Fibroblast of gingiva (primary cell): ENCODE data around the gene TAX1BP1.
"Not testable (repeated sequence)": the region's sequence is repeated elsewhere in the genome, so short reads cannot be mapped to it uniquely, and the experiment has no call there.

Experiments used
- DNase-seq: peaks from one replicate; pipeline ENCODE4 v3.0.0-alpha.2; 2011; ENCODE audit warnings: low read depth

The TAX1BP1 gene

DNA sequence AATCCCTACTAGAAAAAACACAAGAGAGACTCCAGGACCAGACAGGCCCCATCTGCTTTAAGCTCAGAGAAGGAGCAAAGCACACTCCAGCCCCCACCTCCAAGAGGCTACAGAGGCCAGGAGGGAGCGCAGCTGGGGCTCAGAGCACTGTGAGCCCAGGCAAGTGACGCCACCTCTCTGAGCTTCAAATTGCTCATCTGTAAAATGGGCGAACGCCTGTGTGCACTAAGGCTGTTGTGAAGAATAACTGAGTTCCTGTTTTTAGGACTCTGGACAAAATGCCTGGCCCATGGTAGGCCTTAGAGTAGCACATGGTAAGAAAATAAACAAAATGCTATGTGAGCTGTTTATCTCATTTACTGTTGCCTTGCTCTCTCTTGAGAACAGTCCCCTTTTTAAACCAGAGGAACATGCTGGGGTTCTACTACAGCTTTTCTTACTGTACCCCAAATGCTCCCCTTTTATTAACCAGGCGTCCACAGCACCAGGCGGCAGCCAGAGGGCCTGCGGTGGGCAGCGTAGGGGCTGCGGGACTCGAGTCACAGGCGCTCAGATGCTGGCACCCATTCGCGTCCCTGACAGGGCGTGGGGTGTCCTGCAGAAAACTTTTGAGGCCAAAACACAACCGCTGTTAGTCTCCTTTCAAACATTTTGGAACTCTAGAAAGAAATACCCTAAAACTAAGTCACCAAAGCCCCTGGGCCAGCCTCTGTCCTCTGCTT is 103.8 kb downstream of the TAX1BP1 start:
- DNase-seq: no peak

- DNase-seq: no peak
Observed at GRCh38 chr7:27846388-27846787, 106.4 kb downstream of the TAX1BP1 start.

DNA sequence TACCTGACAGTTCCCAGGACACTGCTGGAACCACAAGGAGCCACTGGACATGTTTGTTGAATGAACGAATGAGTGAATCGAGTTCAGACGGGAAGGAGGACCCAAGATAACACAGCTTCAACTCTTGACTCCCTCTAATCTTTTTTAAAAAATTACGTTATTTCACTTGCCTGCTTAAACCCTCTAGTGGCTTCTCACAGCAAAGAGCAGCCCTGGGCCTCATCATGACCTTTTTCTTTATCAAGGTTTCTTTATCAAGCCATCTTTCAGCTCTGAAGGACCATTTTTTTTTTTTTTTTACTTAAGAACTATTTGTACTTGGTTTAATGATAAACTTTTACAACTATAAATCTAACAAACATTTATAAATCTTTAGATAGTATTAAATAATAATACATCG is 110.6 kb downstream of the TAX1BP1 start:
- no peak for DNase-seq

DNA sequence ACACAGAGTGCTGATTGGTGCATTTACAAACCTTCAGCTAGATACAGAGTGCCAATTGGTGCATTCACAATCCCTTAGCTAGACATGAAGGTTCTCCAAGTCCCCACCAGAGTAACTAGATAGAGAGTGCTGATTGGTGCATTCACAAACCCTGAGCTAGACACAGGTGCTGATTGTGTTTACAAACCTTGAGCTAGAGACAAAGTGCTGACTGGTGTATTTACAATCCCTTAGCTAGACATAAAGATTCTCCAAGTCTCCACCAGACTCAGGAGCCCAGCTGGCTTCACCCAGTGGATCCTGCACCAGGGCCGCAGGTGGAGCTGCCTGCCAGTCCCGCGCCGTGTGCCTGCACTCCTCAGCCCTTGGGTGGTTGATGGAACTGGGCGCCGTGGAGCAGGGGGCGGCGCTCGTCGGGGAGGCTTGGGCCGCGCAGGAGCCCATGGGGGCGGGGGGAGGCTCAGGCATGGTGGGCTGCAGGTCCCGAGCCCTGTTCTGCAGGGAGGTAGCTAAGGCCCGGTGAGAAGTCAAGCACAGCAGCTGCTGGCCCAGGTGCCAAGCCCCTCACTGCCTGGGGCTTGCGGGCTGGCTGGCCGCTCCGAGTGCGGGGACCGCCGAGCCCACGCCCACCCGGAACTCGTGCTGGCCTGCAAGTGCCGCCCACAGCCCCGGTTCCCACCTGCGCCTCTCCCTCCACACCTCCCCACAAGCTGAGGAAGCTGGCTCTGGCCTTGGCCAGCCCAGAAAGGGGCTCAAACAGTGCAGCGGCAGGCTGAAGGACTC is 116.9 kb downstream of the TAX1BP1 start:
- DNase-seq: not testable (repeated sequence)

- DNase-seq: no peak
Observed at GRCh38 chr7:27860800-27861199, 120.8 kb downstream of the TAX1BP1 start.

DNA sequence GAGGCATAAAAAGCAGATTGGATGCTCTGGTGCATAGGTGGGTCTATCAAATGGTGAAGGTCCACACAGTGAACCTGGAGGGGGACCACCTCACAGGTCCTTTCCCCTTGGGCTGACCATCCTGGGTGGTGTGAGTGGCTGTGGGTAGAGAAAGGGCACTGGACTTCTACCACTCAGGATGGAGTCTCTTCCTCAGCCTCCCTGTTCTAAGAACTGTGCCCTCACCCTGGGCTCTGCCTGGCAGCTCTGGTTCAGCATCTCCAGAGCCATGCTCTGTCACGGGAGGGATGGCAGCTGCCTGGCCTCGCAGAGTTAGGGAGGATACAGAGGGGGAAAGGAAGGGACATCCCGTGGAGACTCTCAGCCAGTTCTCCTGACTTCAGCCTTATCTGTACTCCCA is 121.8 kb downstream of the TAX1BP1 start:
- DNase-seq: no peak

DNA sequence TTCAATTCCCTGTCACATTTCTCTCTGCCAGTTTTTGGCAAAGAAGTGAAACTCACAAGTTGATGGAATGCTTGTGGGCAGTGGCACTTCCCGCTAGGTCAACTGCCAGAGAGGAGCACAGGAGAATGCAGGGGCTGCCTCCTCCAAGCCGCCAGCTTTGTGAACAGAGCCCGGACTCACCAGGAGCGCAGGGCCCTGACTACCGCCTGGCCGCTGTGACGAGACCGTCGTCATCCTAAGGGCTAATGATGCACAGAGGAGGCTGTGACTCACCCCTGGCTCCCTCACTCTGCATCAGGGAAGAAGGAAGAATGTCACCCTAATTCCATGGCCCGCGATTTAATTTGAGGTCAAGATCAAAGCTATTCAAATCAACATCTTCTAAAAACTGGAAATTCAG is 123.9 kb downstream of the TAX1BP1 start:
- peak; percentile 81 for DNase-seq

DNA sequence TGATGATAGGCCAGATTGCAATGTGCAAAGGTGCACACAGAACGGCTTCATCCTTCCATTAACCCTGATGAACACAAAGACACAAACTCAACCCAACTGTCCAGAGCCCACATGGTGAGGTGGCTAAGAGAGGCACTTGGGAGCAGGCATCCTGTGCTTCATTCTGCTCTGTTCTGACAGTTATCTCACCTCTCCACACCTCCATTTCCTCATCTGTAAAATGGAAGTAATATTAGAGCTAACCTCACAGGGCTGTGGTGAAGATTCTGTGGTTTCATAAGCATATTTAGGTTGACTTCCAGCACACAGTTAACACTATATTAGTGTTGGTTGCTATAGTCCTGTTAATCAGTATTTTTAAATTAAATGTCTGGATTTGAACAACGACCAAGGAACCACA is 126.3 kb downstream of the TAX1BP1 start:
- DNase-seq: no peak

DNA sequence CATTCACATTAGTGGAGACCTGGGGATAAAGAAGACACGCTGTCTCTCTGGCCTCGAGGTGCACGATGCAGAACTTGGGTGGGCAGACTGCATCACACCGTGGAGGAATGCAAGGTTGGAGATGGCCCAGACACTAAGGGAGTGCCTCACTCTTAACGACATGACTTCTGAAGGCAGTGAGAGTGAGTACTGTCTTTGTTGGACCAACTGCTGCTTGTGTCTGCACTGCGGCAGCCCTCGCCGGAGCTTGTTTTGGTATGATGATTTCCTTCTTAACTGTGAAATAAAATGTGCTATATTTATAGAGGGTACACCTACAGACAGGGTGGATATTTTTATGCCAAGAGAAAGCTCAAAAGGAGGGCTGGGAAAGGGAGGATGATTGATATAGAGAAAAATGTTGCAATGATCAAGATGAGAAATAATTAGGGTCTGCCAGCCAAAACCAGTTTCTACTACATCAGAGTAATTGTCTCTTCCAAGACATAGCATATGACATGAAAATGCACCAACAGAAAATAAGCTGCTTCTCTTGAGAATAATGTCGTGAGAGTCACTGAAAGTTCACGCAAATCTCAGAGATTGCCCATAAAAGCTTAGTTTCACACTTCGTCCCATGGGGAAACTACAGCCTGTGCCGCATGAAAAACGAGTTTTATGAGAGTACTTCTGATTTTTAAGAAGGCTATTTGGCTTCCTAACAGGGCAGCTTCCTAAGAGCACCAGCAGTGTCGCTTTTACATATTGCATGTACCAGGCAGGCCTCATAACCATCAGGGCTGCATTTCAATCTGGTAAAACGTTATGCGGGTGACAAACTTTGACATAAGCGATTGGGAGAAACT is 127.1 kb downstream of the TAX1BP1 start:
- DNase-seq: no peak

DNA sequence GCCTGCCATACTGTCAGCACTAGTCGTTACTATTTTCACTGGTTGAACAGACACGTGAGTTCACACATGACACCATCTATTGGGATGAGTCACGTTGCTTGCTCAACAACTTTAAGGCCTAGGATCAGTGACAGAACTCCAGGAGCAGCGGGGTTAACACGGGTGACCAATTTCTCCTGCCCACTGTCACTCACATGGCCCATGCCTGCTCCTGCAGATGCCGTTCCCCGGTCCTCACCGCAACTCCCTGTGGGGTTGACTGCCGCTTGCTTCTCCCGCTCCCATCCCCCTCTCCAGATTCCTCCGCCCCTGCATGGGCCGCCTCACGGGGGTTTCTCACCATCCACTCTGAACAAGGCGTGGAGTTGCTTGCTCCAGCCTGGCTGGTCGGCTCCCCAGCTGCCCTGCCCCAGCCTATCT is 128.2 kb downstream of the TAX1BP1 start:
- no peak for DNase-seq

DNA sequence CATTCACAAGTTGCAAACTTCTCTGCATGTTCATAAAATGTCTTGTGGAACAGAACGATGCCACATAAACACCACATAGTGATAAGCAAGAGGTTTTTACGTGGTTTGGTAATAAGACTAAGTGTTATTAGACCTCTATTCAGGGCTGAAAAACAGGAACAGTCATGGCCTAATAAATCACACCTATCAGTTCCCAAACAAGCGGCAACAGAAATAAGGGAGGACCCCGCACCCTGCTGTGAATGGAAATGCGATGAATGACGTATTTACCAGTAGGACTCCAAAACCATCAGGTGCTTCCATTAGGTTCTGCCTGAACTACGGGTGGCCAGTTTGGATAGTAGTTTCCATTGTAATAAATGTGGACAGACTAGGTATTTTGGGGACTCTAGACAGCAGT is 129.1 kb downstream of the TAX1BP1 start:
- no peak for DNase-seq

DNA sequence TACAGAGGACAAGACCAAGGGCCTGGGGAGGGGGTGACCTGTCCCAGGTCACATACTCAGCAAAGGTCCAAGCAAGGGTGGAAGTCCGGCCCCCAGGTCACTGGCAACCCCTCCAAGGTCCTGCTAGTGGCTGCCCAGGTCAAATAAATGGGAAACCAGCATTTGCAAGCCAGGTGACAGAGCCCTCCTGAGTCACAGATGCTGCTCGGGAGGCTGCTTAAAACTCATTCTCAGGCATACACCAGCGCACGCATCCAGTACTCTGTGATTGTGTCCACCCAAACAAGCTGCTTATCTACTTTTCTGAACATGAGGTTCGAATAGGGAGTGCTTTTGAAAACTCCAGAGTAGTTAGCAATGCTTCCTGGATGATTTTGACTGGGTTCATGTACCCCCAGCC is 130.6 kb downstream of the TAX1BP1 start:
- DNase-seq: no peak

- DNase-seq: no peak
Observed at GRCh38 chr7:27871086-27871485, 131.1 kb downstream of the TAX1BP1 start.

DNA sequence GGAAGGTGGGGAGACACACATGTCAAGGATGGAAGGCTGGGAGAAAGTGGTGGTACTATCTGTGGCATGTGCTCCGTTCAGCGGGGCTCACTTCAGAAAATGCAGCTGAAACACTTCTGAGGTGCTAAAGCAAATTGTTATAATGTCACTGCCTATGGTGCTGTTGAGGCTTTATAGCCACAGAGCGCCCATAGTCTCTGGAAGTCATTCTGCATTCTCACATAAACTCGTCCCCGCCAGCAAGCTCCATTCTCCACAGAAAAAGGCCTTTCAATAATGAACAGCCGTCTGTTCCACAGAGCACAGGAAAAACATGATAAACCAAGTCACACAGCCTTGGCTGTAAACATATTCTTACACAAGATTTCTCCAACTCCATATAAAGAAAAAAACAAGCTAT is 131.9 kb downstream of the TAX1BP1 start:
- no peak for DNase-seq

GRCh38 chr7:27872356-27873275 is 132.7 kb downstream of the TAX1BP1 start:
- peak; percentile 7 for DNase-seq

DNA sequence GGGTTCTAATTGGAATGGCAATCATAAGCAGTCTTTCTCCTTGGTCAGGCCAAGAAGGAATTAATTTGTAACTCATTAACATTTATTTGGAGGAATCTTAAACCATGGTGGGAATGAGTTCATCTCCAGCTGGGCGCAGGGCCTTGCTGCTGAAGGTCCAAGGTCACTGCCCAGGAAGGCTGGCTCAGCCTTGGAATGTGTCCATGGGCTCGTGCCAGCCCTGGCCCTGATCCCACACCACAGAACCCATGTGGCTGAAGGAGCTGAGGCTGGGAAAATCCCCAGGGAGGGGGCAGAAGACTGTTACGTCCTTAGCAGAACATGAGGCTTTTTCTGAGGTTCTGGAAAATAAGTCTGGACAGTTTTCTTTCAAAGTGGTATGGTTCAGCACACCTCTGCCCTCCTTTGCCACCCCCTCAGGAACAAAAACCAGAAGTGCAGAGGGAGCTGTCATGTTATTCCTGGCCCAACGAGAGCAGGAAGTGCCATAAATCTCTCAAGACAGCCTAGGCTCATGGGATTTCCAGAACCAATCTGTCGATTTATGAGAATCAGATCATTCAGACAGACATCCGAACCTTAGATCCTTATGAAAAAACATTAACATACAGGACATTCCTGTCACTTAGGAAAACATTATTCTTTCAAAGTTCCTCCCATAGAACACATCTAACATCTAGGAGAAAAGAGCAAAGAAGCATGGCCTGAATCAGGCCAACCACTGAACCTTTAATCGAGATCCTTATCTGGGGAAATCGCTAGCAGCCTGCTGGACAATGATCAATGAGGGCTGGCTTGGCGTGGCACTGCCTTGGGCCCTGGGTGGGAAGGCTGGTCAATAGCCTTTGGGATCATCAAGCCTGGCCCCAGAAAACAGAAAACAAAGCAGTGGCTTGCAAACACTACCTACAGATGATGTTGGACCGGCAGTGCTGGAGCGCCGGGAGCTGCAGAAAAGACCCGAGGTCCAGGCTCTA is 134.3 kb downstream of the TAX1BP1 start:
- DNase-seq: peak; percentile 87

- no peak for DNase-seq
Observed at GRCh38 chr7:27875061-27875460, 135.1 kb downstream of the TAX1BP1 start.

GRCh38 chr7:27875832-27876231 is 135.9 kb downstream of the TAX1BP1 start:
- no peak for DNase-seq

- DNase-seq: no peak
Observed at GRCh38 chr7:27876756-27877155, 136.8 kb downstream of the TAX1BP1 start.
